Ishikawa (cell line): Measurements from ENCODE around the gene CSH1.
A peak's percentile ranks its signal among the peaks of the same experiment; 100 is the strongest.
"Not testable (repeated sequence)": the region's sequence is repeated elsewhere in the genome, so short reads cannot be mapped to it uniquely, and the experiment has no call there.

ENCODE experiments used
- CEBPB ChIP-seq: IDR thresholded peaks from 2 replicates; pipeline ENCODE4 v1.6.1; 2012
- CREB1 ChIP-seq: IDR thresholded peaks from 2 replicates; pipeline ENCODE4 v1.6.1; 2012; ENCODE audit warnings: low read depth
- EGR1 ChIP-seq: IDR thresholded peaks from 2 replicates; pipeline ENCODE4 v1.6.1; 2012
- EP300 ChIP-seq: IDR thresholded peaks from 2 replicates; pipeline ENCODE4 v1.6.1; 2012; ENCODE audit warnings: borderline replicate concordance
- FOXM1 ChIP-seq: IDR thresholded peaks from 2 replicates; pipeline ENCODE4 v1.6.1; 2012; ENCODE audit warnings: low read depth, borderline replicate concordance
- MAX ChIP-seq: IDR thresholded peaks from 2 replicates; pipeline ENCODE4 v1.6.1; 2012
- NFIC ChIP-seq: IDR thresholded peaks from 2 replicates; pipeline ENCODE4 v1.6.1; 2012
- RAD21 ChIP-seq: IDR thresholded peaks from 2 replicates; pipeline ENCODE4 v1.6.1; 2012; ENCODE audit warnings: low read depth
- REST ChIP-seq: IDR thresholded peaks from 2 replicates; pipeline ENCODE4 v1.6.1; 2012; ENCODE audit warnings: low read depth, mild to moderate bottlenecking
- TAF1 ChIP-seq: IDR thresholded peaks from 2 replicates; pipeline ENCODE4 v1.6.1; 2012; ENCODE audit warnings: low read depth, mild to moderate bottlenecking
- TCF12 ChIP-seq: IDR thresholded peaks from 2 replicates; pipeline ENCODE4 v1.6.1; 2012; ENCODE audit warnings: low read depth
- TEAD4 ChIP-seq: IDR thresholded peaks from 2 replicates; pipeline ENCODE4 v1.6.1; 2012
- USF1 ChIP-seq: IDR thresholded peaks from 2 replicates; pipeline ENCODE4 v1.6.1; 2012
- YY1 ChIP-seq: IDR thresholded peaks from 2 replicates; pipeline ENCODE4 v1.6.1; 2012; ENCODE audit warnings: low read depth
- ZBTB7A ChIP-seq: IDR thresholded peaks from 2 replicates; pipeline ENCODE4 v1.6.1; 2012; ENCODE audit warnings: low read depth

The CSH1 gene

GRCh38 chr17:63896524-63897354, at the start of gene CSH1:
TSS of gene CSH1 (minus strand) at chr17:63896574. CDS start at chr17:63896511, 63 bp downstream.
- TF ChIP-seq REST, RAD21, MAX: not testable (repeated sequence)

- TF ChIP-seq USF1 (peak; percentile 52), EGR1 (no peak), TEAD4 (no peak), ZBTB7A (no peak)
Observed at GRCh38 chr17:63945784-63946439, 49.5 kb upstream of the CSH1 start.

GRCh38 chr17:63944736-63945499, 48.5 kb upstream of the CSH1 start:
- TF ChIP-seq CEBPB = no peak

GRCh38 chr17:63943745-63944144, 47.4 kb upstream of the CSH1 start:
- TF ChIP-seq RAD21 (no peak), NFIC (no peak), CREB1 (no peak), FOXM1 (no peak), EP300 (no peak)

GRCh38 chr17:63942309-63942985, 46.1 kb upstream of the CSH1 start:
- TF ChIP-seq EGR1 (no peak), FOXM1 (no peak)

GRCh38 chr17:63941751-63942150, 45.4 kb upstream of the CSH1 start:
- no peak for TF ChIP-seq TAF1
- no peak for TF ChIP-seq EGR1
- no peak for TF ChIP-seq EP300
- no peak for TF ChIP-seq REST
- TF ChIP-seq TCF12 = no peak
- TF ChIP-seq YY1 = no peak
- no peak for TF ChIP-seq ZBTB7A
- TF ChIP-seq NFIC = no peak
- no peak for TF ChIP-seq CEBPB
- no peak for TF ChIP-seq USF1
- TF ChIP-seq MAX = no peak
- TF ChIP-seq RAD21 = no peak
- TF ChIP-seq CREB1 = no peak
- TF ChIP-seq TEAD4 = no peak
- TF ChIP-seq FOXM1 = no peak
